OCI-LY1 (cell line): Measurements from ENCODE around the gene BICRAL.

Experiments used
- EZH2 ChIP-seq: fragments of 200-600 bp; sonication (generic), shearing (Covaris generic); IDR thresholded peaks from 2 replicates; pipeline ENCODE4 v1.8.0; 2017; ENCODE audit warnings: borderline replicate concordance, mixed run types, mild to moderate bottlenecking, antibody characterized with exemption, low read length, moderate library complexity, mixed read lengths
- TF ChIP-seq, protein P1 (sequence below): fragments of 200-600 bp; sonication (generic), shearing (Covaris generic); IDR thresholded peaks from 2 replicates; pipeline ENCODE4 v1.5.1; 2017; ENCODE audit warnings: mild to moderate bottlenecking, antibody characterized with exemption, low read length, moderate library complexity, mixed read lengths

DNA sequence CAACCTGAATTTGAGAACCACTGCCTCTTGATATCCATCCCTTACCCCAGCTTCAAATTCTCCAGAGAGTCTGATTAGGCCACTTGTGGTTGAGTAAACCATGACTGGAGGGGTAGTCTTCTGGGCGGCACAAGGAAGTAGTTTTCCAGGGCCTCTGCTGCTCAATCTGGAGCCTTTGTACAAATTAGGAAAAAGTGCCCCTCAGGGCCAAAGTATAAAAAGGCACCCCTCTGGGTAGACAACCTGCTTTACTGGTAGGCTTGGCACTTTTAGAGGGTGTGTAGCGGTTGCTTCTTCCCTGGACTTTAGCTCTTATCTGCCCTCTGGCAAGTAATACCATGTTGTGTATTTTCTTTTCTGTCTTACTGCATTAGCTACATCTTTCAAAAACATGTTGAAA lies 64.7 kb downstream of the BICRAL start:
- TF ChIP-seq, protein P1, sequence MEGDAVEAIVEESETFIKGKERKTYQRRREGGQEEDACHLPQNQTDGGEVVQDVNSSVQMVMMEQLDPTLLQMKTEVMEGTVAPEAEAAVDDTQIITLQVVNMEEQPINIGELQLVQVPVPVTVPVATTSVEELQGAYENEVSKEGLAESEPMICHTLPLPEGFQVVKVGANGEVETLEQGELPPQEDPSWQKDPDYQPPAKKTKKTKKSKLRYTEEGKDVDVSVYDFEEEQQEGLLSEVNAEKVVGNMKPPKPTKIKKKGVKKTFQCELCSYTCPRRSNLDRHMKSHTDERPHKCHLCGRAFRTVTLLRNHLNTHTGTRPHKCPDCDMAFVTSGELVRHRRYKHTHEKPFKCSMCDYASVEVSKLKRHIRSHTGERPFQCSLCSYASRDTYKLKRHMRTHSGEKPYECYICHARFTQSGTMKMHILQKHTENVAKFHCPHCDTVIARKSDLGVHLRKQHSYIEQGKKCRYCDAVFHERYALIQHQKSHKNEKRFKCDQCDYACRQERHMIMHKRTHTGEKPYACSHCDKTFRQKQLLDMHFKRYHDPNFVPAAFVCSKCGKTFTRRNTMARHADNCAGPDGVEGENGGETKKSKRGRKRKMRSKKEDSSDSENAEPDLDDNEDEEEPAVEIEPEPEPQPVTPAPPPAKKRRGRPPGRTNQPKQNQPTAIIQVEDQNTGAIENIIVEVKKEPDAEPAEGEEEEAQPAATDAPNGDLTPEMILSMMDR: no peak
- no peak for TF ChIP-seq EZH2
